Limb (tissue), 2 donors: Measurements from ENCODE around the gene COPG2.

Experiments
- DNase-seq, 2 donors: peaks; one replicate each; pipeline ENCODE4 v3.0.0-alpha.2; 2016; ENCODE audit errors: extremely low spot score in 2 of 2

The COPG2 gene

GRCh38 chr7:130500910-130501309 is 167.6 kb downstream of the COPG2 start:
- no peak for DNase-seq

GRCh38 chr7:130500463-130500862 is 168.1 kb downstream of the COPG2 start:
- no peak for DNase-seq

GRCh38 chr7:130494431-130494858 is 174.1 kb downstream of the COPG2 start:
- no peak for DNase-seq

GRCh38 chr7:130493275-130493873 is 175.2 kb downstream of the COPG2 start:
- no peak for DNase-seq

- no peak for DNase-seq
Observed at GRCh38 chr7:130492523-130493274, 175.8 kb downstream of the COPG2 start.

- peak; percentile 71 to 83 for DNase-seq
Observed at GRCh38 chr7:130491841-130492522, 176.6 kb downstream of the COPG2 start, which contains the start of gene MEST. MEST (plus strand) TSS chr7:130492085; CDS start chr7:130492314, 229 bp downstream.

- DNase-seq: peak in 1 of 2 donors; percentile 83
Observed at GRCh38 chr7:130490888-130491804, 177.4 kb downstream of the COPG2 start.

GRCh38 chr7:130490311-130490791 is 178.2 kb downstream of the COPG2 start:
- DNase-seq: peak; percentile 47 to 70

- peak in 1 of 2 donors; percentile 64 for DNase-seq
Observed at GRCh38 chr7:130489140-130489983, 179.2 kb downstream of the COPG2 start.

GRCh38 chr7:130488392-130489139 is 180.0 kb downstream of the COPG2 start:
- peak in 1 of 2 donors; percentile 42 for DNase-seq

- DNase-seq: no peak
Observed at GRCh38 chr7:130486954-130487436, 181.6 kb downstream of the COPG2 start.

GRCh38 chr7:130486114-130486953 is 182.2 kb downstream of the COPG2 start:
- DNase-seq: peak in 1 of 2 donors; percentile 66

- DNase-seq: no peak
Observed at GRCh38 chr7:130485734-130486113, 182.8 kb downstream of the COPG2 start.

GRCh38 chr7:130483031-130483430 is 185.5 kb downstream of the COPG2 start:
- DNase-seq: no peak

GRCh38 chr7:130481898-130482297 is 186.7 kb downstream of the COPG2 start:
- no peak for DNase-seq

- no peak for DNase-seq
Observed at GRCh38 chr7:130479716-130480400, 188.7 kb downstream of the COPG2 start.

- DNase-seq: no peak
Observed at GRCh38 chr7:130478991-130479390, 189.6 kb downstream of the COPG2 start.
